Measurements from ENCODE around the gene POLR1H.

The POLR1H gene

DNA sequence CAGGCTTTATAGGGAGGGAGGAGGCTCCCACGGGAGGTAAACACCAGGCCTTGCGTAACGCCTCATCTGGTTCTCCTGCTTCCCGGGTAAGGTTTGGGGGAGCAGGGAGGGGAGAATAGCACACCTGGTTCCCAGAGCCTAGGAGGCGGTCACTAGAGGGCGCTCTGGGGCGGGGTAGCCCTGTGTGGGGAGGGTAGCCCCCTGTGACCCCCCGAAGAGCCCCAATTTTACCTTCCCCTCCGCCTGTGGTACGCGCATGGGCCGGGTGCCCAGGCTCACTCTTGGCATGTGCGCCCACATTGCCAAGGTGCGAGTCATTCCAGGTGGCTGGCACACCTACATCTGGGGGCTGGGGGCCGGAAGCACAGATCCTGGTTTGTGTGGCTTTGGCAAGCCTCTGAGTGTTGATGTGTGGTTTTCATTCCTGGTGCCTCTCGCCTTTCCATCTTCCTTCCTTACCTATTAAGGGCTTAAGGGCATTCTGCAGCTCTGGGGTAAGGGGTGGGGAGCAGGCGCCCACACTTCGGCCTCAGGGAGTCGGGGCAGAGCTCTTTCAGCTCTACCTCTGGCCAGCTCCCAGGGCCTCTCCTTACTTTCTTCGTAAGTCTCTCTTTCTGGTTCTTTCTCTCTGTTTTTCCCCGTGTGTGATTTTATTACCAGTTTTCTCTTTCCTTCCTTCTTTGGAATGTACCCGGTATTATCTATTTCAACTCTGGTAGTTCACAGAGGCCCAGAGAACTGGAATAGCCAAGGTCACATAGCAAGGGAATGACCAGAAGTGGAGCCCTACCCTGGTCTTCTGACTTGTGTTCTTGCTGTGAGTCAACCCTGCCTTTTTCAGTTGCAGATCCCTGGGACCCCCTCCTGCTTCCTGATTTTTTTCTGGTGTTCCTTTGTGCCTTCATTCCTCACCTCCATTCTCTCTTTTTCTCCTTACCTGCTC, 15.0 kb downstream of the POLR1H start:
- no peak overlapping the region for H3K4me3 ChIP-seq (ENCODE audit: low read depth, low read length)
- DNase-seq (ENCODE audit: low read depth) = no peak
- TF ChIP-seq, protein P1, sequence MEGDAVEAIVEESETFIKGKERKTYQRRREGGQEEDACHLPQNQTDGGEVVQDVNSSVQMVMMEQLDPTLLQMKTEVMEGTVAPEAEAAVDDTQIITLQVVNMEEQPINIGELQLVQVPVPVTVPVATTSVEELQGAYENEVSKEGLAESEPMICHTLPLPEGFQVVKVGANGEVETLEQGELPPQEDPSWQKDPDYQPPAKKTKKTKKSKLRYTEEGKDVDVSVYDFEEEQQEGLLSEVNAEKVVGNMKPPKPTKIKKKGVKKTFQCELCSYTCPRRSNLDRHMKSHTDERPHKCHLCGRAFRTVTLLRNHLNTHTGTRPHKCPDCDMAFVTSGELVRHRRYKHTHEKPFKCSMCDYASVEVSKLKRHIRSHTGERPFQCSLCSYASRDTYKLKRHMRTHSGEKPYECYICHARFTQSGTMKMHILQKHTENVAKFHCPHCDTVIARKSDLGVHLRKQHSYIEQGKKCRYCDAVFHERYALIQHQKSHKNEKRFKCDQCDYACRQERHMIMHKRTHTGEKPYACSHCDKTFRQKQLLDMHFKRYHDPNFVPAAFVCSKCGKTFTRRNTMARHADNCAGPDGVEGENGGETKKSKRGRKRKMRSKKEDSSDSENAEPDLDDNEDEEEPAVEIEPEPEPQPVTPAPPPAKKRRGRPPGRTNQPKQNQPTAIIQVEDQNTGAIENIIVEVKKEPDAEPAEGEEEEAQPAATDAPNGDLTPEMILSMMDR (IDR thresholded peaks at IDR 0.05; ENCODE audit: insufficient read depth, low read depth, low read length, missing control alignments) = peak; percentile 37

GRCh38 chr6:30077218-30077617, 16.2 kb downstream of the POLR1H start:
- H3K4me3 ChIP-seq (ENCODE audit: low read depth, low read length) = no peak overlapping the region
- no peak for DNase-seq (ENCODE audit: low read depth)

GRCh38 chr6:30087876-30088275, 26.8 kb downstream of the POLR1H start:
- DNase-seq (ENCODE audit: low read depth) = no peak

More at GRCh38 chr6:30077218-30077617, 16.2 kb downstream of the POLR1H start:
- TF ChIP-seq, protein P1 (IDR thresholded peaks at IDR 0.05; ENCODE audit: insufficient read depth, low read depth, low read length, missing control alignments) = no peak

DNA sequence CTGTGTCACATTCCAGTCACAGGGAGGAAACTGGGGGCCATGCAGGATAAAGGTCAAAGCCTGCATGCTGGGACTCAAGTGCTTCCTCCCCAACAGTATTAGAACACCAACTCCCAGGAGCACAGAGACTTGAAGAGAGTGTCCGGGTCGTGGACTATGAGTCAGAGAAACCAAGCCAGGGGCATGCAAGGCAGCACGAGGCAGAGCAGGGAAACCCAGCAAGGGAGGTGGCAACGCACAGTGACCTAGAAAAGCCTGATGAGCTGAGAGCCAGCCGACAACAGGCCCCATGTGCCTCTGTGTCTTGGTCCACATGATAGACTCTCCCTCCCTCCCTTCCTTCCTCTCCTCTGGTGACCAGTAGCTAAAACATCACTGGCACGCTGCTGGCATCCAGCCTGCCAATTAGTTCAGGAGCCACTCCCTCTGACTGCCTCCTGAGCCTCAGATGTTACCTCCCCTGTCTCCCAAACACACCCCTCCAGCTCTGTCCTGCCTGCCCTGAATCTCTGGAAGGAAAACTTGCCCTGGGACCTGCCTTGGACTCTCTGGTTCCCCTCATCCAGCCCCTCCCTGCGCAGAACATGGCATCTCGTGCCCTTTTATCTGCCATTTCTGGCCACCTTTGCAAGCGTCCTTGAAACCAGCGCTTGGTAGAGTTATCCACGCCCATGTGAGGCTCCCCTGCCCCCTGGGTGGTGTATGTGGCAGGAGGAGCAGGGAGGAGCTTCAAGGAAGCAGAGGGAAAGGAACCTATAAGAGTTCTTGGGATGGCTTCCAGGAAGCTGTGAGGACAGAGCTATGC, 30.7 kb downstream of the POLR1H start:
- TF ChIP-seq, protein P1 (IDR thresholded peaks at IDR 0.05; ENCODE audit: insufficient read depth, low read depth, low read length, missing control alignments) = no peak
- no peak for DNase-seq (ENCODE audit: low read depth)
- H3K4me3 ChIP-seq (ENCODE audit: low read depth, low read length) = no peak overlapping the region

More at GRCh38 chr6:30087876-30088275, 26.8 kb downstream of the POLR1H start:
- TF ChIP-seq, protein P1 (IDR thresholded peaks at IDR 0.05; ENCODE audit: insufficient read depth, low read depth, low read length, missing control alignments) = no peak
- no peak overlapping the region for H3K4me3 ChIP-seq (ENCODE audit: low read depth, low read length)

DNA sequence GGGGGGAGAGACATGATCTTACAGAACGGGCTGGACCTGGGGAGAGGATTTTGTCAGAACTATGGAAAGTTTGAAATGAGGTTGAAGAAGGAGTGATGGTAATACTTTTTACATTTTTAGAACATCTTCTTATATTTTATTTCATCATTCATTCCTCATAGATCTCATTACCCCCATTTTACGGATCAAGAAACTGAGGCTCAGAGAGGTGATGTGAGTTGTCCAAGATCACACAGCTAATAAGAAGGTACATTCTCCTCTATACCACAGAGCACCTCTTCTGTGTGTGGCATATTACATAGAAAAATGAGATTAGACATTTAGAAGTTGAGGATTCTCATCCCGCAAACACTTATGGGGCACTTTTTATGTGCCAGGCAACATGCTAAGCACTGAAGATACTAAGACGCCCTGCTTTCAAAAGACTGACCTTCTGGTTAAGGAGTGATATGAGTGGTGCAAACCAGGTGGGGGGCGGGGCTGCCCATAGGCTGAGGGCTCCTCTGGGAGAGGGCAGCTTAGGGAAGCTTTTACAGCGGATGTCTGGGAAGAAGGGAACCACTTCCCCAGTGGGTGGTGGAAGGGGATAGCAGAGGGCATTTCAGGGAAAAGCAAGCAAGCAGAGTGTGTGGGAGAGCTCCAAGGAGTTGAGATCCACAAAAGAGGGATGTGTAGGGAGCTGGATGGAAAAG, 31.9 kb downstream of the POLR1H start:
- DNase-seq (ENCODE audit: low read depth) = no peak
- H3K4me3 ChIP-seq (ENCODE audit: low read depth, low read length) = no peak overlapping the region
- TF ChIP-seq, protein P1 (IDR thresholded peaks at IDR 0.05; ENCODE audit: insufficient read depth, low read depth, low read length, missing control alignments) = no peak

GRCh38 chr6:30093951-30094661, 33.0 kb downstream of the POLR1H start:
- H3K4me3 ChIP-seq (ENCODE audit: low read depth, low read length) = no peak overlapping the region
- no peak for DNase-seq (ENCODE audit: low read depth)
- TF ChIP-seq, protein P1 (IDR thresholded peaks at IDR 0.05; ENCODE audit: insufficient read depth, low read depth, low read length, missing control alignments) = no peak
